Kidney (tissue), 14 donors: ENCODE data around the gene CABLES2. TPM values are rescaled to one million over a fixed set of nuclear protein-coding genes. Genes with fewer than 3 reads are reported as not detected.

Source experiments
- DNase-seq, 5 donors: peaks; one replicate each; pipeline ENCODE4 v3.0.0-alpha.2; 2013 to 2020
- FAIRE-seq: peaks from 2 replicates; lab custom pipeline; 2012; peaks lifted over from hg19 to GRCh38; lab: Jason Lieb, UNC
- H3K27ac ChIP-seq, 2 donors: one replicate each; pipeline ENCODE4 v1.7.0; 2013; ENCODE audit warnings: low read depth in 2 of 2, low read length in 2 of 2, inconsistent platforms in 1 of 2
- H3K27me3 ChIP-seq: one replicate; pipeline ENCODE4 v1.7.1; 2013; ENCODE audit warnings: low read length, inconsistent platforms; ENCODE audit not compliant: control insufficient read depth, insufficient read depth
- H3K36me3 ChIP-seq, 3 donors: one replicate each; pipeline versions ENCODE4 v1.7.0 to v1.7.1; 2013; ENCODE audit warnings: low read length in 3 of 3, control low read depth in 1 of 3, inconsistent platforms in 1 of 3; ENCODE audit not compliant: insufficient read depth in 3 of 3, control insufficient read depth in 2 of 3
- H3K4me1 ChIP-seq, 3 donors: one replicate each; pipeline versions ENCODE4 v1.7.0 to v1.7.1; 2013; ENCODE audit warnings: low read length in 3 of 3, inconsistent platforms in 1 of 3, low read depth in 1 of 3; ENCODE audit not compliant: control insufficient read depth in 2 of 3, insufficient read depth in 2 of 3
- H3K4me3 ChIP-seq, 3 donors: one replicate each; pipeline versions ENCODE4 v1.7.0 to v1.8.1; 2013; ENCODE audit warnings: low read length in 3 of 3, control low read depth in 1 of 3, inconsistent platforms in 1 of 3
- H3K9ac ChIP-seq, 3 donors: one replicate each; pipeline versions ENCODE4 v1.7.0 to v1.7.1; 2013; ENCODE audit warnings: low read length in 3 of 3, control low read depth in 1 of 3, inconsistent platforms in 1 of 3
- H3K9me3 ChIP-seq, 3 donors: one replicate each; pipeline versions ENCODE4 v1.7.0 to v1.7.1; 2013; ENCODE audit warnings: low read length in 3 of 3, control low read depth in 1 of 3, inconsistent platforms in 1 of 3; ENCODE audit not compliant: control insufficient read depth in 2 of 3, insufficient read depth in 1 of 3
- CTCF ChIP-seq: IDR thresholded peaks from 3 replicates; pipeline ENCODE4 v1.5.1; 2012; ENCODE audit warnings: mild to moderate bottlenecking, moderate library complexity, borderline replicate concordance; ENCODE audit not compliant: insufficient read depth; ENCODE audit errors: extremely low read depth
- intact Hi-C: fragments of 100-400 bp; cut with DNase I; formaldehyde crosslinking; loops from one replicate; pipeline ENCODE4 v1.11.1; 2022
- polyA plus RNA-seq: library from polyadenylated mRNA; stranded (reverse); fragments of 350-450 nt; fragmentation: Illumina TruSeq; extraction: RNeasy Lipid Tissue Mini Kit (QIAGEN cat#74804); gene quantifications from one replicate; pipeline ENCODE4 v1.2.3, GENCODE V29; 2014; ENCODE audit warnings: low read depth, low replicate concordance; ENCODE audit not compliant: insufficient read depth
- total RNA-seq: library from RNA; stranded (reverse); fragmentation: NEBNext Ultra II Directional; extraction: Animal tissue kit (Norgen Biotek cat#: 25700); gene quantifications from one replicate; pipeline ENCODE4 v1.2.1, GENCODE V29; 2021
- donor health status: control.
- donor health status: control.
- donor health status: control.
- donor health status: control.
- donor health status: control.
- donor health status: DM: yes; HTN: yes; CAD: no.
- donor health status: Normal renal cell carcinoma (clear cell type).

CABLES2 gene
- total and polyA plus RNA-seq, 2 donors from 2014 or later = 2.0 to 4.5 TPM

GRCh38 chr20:62352402-62353288, 54.4 kb downstream of the CABLES2 start:
- Histone ChIP-seq H3K27me3 (no peaks in the 10 kb centered on the region), H3K27ac (peak overlapping the region; percentile 60 to 74), H3K9ac (no peak overlapping the region), H3K4me3 (no peak overlapping the region), H3K9me3 (no peaks in the 10 kb centered on the region), H3K36me3 (peaks cover 0 to 15% (median 4%) of the 10 kb centered on the region in 3 donors), H3K4me1 (peaks cover 0 to 42% (median 39%) of the 10 kb centered on the region in 3 donors)
- intact Hi-C loops = no loop called here
- peak in 1 of 5 donors; percentile 48 for DNase-seq
- TF ChIP-seq CTCF = peak; percentile 28
- FAIRE-seq = no peak

GRCh38 chr20:62351469-62352401, 55.4 kb downstream of the CABLES2 start:
- Histone ChIP-seq H3K4me3 (no peak overlapping the region), H3K36me3 (peaks cover 0 to 18% (median 4%) of the 10 kb centered on the region in 3 donors), H3K4me1 (peaks cover 0 to 33% (median 32%) of the 10 kb centered on the region in 3 donors), H3K9ac (no peak overlapping the region), H3K27me3 (no peaks in the 10 kb centered on the region), H3K27ac (peak overlapping the region; percentile 33 to 74), H3K9me3 (no peaks in the 10 kb centered on the region)
- FAIRE-seq = no peak
- DNase-seq = peak in 1 of 5 donors; percentile 27
- intact Hi-C loops = no loop called here
- TF ChIP-seq CTCF = no peak

GRCh38 chr20:62350629-62351422, 56.3 kb downstream of the CABLES2 start:
- peaks cover 0 to 22% (median 4%) of the 10 kb centered on the region in 3 donors for H3K36me3 ChIP-seq
- H3K9ac ChIP-seq = no peak overlapping the region

More at GRCh38 chr20:62350629-62351422, 56.3 kb downstream of the CABLES2 start:
- no peaks in the 10 kb centered on the region for H3K9me3 ChIP-seq
- peaks cover 0 to 24% (median 22%) of the 10 kb centered on the region in 3 donors for H3K4me1 ChIP-seq
- peak in 1 of 5 donors; percentile 76 for DNase-seq
- no peak overlapping the region for H3K4me3 ChIP-seq
- intact Hi-C loops = no loop called here
- TF ChIP-seq CTCF = no peak
- no peaks in the 10 kb centered on the region for H3K27me3 ChIP-seq
- FAIRE-seq = no peak
- H3K27ac ChIP-seq = no peak overlapping the region
